Astrocyte of the cerebellum (primary cell): ENCODE measurements around the gene DOCK10.

Experiments used
- DNase-seq: peaks from one replicate; pipeline ENCODE4 v3.0.0-alpha.2; 2011; ENCODE audit warnings: low read depth
- H3K4me3 ChIP-seq: 2 replicates; pipeline ENCODE4 v1.5.1; 2011; ENCODE audit warnings: mild to moderate bottlenecking, low read depth, low read length, moderate library complexity
- in situ Hi-C: cut with HindIII; loops from 2 replicates; pipeline ENCODE4 v1.10.0; 2017; ENCODE audit warnings: low sequenced_read_pairs
- TF ChIP-seq, protein P1 (sequence below): IDR thresholded peaks from 2 replicates; pipeline ENCODE4 v1.5.1; 2012; ENCODE audit warnings: low read length, low read depth, moderate library complexity, mild to moderate bottlenecking; ENCODE audit errors: missing control alignments

Gene DOCK10

GRCh38 chr2:224903621-224904020 lies 138.6 kb downstream of the DOCK10 start:
- no peak overlapping the region for H3K4me3 ChIP-seq
- in situ Hi-C loops, result no loop called here
- DNase-seq, result no peak
- TF ChIP-seq, protein P1, sequence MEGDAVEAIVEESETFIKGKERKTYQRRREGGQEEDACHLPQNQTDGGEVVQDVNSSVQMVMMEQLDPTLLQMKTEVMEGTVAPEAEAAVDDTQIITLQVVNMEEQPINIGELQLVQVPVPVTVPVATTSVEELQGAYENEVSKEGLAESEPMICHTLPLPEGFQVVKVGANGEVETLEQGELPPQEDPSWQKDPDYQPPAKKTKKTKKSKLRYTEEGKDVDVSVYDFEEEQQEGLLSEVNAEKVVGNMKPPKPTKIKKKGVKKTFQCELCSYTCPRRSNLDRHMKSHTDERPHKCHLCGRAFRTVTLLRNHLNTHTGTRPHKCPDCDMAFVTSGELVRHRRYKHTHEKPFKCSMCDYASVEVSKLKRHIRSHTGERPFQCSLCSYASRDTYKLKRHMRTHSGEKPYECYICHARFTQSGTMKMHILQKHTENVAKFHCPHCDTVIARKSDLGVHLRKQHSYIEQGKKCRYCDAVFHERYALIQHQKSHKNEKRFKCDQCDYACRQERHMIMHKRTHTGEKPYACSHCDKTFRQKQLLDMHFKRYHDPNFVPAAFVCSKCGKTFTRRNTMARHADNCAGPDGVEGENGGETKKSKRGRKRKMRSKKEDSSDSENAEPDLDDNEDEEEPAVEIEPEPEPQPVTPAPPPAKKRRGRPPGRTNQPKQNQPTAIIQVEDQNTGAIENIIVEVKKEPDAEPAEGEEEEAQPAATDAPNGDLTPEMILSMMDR, result no peak

DNA sequence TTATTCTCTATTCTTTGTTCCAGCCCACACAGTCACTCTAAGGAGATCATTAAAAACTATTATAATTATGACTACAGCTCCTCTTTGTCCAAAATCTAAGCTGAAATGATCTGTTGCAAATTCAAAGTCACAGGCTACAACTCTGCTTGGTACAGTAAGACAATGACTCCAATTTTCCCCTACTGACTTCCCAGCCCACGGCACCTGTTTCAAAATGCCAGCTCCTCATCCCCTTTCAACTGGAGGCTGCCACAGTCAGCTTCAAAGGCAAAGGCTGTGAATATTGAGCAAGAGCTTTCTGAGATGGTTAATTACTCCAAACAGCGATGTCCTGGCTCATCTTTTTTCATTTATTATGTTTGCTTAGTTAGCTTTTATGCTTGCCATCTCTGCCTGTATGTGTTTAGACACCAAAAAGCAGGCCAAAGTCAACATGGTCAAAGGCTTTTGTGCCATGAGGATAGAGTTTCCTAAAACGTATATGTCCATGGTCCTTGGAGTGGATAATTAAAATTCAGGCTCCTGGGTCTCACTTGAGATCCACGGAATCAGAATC lies 141.1 kb downstream of the DOCK10 start:
- no peak for DNase-seq
- TF ChIP-seq, protein P1, result no peak
- H3K4me3 ChIP-seq, result no peak overlapping the region
- in situ Hi-C loops, result no loop called here

- H3K4me3 ChIP-seq, result no peak overlapping the region
- TF ChIP-seq, protein P1, result no peak
- in situ Hi-C loops, result no loop called here
- no peak for DNase-seq
These were observed 146.9 kb downstream of the DOCK10 start for GRCh38 chr2:224895377-224895776.

DNA sequence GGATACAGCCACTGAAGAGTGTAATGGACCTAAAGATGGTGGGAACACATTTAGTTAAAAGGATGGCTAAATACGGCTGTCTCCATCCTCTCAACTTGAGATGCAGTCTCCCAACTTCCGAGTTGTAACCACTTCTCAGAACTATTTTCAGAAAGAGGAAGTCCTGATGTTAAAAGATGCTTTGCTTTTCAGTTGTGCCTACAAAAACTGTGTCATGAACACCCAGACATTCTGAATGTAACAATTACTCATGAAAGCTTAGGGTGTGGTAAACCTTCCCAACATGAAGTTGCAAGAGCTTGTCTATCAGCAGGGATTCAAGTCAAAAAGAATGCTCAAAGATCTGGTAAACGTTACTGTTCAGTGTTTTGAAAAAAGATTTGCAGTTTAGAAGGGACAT lies 147.9 kb downstream of the DOCK10 start:
- TF ChIP-seq, protein P1, result no peak
- in situ Hi-C loops, result no loop called here
- no peak overlapping the region for H3K4me3 ChIP-seq
- no peak for DNase-seq

DNA sequence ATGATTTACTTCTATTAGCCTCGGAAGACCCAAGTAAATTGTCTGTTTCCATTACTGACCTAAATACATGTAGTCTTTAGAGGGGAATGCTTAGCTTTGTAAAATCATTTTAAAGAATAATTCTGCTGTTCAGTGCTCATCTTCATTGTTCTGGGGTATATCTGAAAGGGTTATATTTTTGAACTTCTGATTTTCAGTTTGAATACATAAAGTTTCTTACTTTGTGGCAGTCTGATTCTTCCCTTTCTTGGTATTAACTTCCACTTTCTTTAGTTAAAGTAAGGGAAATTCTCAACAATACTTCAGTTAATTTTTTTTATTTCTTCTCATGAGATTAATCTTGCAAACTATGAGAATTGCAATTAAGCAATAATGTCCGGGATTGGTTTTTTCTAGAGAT lies 148.4 kb downstream of the DOCK10 start:
- TF ChIP-seq, protein P1, result no peak
- in situ Hi-C loops, result no loop called here

DNA sequence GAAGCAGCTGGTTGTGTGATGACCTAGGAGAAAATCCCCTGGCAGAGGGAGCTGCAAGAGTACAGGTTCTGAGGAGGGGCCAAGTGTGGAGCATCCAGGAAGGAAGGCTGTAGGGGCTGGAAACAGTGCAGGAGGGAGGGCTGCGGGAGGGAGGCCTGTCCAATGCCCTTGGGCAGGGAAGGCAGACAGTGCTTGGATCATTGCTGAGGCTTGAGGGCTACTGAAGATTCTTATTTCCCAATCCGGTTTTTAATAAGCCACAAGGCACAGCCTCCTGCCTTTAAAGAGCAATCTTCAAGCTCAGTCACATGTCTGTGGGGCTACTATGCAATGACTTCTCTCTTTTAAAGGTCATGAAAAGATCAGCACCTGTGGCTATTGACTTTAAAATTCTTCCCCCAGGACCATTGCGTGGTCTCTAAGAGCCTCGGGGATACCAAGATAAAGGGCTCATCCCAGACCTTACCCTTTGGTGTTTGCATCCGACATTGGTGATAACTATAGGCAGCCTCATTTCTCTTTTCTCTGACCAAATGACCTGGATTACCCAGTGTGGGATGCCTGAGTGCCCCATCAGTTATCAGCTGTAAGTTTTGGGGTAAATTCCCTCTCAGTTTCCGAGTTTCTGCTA lies 149.6 kb downstream of the DOCK10 start:
- TF ChIP-seq, protein P1, result no peak
- no peak for DNase-seq
- in situ Hi-C loops, result no loop called here
- no peak overlapping the region for H3K4me3 ChIP-seq

More for the DNA sequence above, 148.4 kb downstream of the DOCK10 start:
- no peak overlapping the region for H3K4me3 ChIP-seq
- no peak for DNase-seq
